GM18511 (cell line): Measurements from ENCODE around the gene TEAD1.
"Not testable (repeated sequence)": the region's sequence is repeated elsewhere in the genome, so short reads cannot be mapped to it uniquely, and the experiment has no call there.

Experiments used
- ATAC-seq: cut with Tn5 transposase; IDR thresholded peaks from one replicate; pipeline ENCODE4 v1.9.1; 2021; ENCODE audit warnings: mild to moderate bottlenecking, moderate library complexity; ENCODE audit not compliant: unreplicated experiment

The TEAD1 gene

DNA sequence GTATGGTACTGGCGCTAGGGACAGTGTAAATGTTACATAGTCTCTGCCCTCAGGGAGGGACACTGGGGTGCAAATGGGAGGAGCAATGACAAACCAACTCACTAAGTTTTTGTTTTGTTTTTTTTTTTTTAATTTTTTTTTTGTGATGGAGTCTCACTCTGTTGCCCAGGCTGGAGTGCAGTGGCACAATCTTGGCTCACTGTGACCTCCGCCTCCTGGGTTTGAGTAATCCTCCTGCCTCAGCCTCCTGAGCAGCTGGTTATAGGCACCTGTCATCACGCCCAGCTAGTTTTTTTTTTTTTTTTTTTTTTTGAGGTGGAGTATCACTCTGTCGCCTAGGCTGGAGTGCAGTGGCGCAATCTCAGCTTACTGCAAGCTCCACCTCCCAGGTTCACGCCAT, 83.9 kb downstream of the TEAD1 start:
- ATAC-seq = not testable (repeated sequence)

DNA sequence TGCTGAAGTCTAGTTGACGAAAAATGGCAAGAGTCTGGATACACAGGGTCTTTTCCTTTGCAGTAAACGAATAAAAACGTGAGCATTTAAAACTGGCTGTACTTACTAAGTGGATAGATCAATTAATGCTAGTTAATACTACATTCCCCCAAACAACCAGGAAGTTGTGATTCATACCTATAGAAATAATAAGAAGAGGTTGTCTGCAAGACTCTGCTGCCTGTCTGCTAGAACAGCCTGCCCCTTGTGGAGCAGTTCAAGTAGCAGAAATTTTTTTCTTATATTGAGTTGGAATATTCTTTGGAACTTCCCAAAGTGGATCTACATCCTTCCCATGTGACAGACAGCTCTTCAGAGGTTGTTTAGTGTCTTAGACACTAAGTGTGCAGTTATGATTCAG, 86.8 kb downstream of the TEAD1 start:
- no peak for ATAC-seq

DNA sequence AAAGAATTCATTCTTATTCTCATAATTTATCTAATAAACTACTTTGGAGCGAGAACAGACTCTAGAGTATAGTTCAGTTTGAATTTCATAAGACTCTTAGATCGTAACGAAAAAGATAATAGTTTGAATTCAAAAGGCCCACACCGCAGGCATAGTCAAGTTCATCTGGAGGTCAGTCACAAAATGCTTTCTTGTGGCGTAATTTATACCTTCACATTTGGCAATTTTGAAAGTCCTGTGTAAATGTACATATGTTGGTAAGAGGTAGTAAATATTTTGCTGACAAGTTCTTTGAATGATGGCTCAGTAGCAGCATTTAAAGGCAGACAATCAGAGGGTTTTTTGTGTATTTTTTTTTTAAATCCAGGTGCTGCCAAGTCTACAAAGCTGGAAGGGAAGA, 88.1 kb downstream of the TEAD1 start:
- no peak for ATAC-seq

DNA sequence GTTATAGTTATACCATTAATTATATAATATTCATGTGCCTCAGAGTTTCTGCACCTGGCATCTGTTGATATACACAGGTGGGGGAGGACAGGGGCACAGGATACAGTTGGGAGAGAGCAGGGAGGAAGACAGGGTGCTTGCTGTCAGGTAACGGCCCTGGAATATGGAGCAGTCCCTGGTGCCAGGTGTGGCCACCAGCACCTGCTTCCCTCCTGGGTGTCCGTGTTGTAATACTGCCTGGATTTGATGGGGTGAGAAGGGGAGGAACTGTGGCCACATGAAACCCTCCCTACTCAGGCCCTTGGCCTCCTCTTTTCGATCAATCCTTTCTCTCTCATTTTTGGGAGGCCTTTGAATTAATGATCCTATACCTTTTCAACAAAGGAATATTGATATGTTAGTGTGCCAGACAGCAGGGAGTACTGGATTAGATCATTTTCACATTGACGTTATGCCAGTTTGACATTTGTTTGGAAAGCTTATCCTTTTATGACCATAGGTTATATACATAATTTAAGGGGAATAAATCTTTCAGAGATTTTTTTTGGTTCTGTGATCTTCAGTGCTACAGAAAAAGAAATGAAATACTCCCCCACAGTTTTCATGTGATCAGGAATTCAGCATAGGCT, 88.6 kb downstream of the TEAD1 start:
- no peak for ATAC-seq

DNA sequence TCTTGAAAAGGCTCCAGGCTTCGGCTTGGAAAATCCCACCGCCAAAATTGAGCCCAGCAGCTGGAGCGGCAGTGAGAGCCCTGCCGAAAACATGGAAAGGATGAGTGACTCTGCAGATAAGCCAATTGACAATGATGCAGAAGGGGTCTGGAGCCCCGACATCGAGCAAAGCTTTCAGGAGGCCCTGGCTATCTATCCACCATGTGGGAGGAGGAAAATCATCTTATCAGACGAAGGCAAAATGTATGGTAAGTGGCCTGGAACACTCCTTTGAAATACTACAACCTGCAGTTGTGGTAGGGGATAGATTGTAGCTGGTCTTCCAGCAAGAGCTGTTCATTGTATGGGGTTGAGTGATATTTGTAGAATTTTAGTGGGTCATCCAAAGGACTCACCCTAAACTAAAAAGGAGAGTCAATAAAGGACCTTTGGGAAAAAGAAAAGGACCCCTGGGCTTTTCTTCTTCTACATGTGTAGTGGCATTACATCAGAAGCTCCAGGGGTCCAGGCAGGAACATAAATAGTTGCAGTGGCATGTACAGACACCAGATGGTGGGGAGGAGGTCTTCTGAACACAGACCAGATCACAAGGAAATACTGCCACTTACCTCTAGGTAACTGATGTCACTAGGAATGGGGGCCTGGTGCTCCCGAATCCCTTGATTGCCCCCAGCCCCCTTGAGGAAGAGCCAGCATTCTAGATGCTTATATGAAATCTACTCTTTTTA, 90.1 kb downstream of the TEAD1 start:
- ATAC-seq = no peak

DNA sequence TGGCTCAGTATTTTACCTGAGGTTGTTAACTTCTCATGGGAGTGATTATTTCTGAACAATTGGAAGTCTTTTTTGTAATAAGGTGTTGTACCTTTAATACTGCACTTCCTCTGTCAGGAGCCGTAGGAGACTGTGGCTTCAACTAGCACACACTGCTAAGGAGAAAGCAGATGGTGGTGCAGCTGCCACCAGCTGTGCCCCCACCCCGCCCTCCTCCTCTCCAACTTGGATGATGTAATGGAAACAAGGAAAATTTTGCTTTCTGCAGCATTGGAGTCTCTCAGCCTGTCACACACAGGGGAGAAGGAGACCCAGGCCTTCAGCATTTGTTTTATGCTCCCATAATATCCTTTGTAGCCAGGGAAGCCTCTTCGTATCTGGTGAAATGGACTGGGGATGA, 91.2 kb downstream of the TEAD1 start:
- ATAC-seq = no peak

DNA sequence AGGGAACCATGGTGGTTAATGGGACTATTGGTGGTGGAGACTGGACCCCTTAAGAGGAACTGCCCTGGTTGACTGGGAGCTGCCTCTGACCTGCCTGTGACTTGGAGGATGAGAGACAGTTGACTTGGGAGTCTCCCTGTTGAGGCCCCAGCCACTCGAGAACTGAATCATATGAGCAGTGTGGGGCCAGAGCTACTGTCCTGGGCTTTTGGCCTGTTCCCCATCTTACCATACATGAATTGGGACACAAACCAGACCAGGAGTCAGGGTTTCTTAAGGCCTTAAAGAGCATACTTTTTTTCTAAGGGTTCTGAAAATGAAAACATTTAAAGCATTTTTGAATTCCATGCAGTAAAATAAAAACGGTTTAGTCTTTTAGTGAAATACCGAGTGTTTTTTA, 92.8 kb downstream of the TEAD1 start:
- ATAC-seq = no peak

DNA sequence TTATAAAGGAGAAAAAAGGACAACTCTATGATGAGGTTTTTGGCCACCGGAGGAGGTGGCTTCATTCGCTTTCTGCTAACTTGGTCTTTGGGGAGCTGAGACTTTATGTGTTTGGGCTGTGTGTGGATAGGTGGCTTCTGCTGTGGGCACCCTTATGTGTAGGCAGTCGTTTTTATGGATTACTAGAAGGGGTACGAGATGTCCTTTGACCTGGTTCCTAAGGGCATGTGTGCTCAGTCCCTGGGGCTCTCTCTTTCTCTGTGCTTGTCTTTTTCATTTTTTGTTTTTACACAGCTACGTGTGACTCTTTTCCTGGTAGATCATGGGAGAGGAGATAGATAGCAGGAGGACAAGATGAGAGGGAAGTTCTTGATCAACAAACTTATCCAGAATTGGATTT, 93.4 kb downstream of the TEAD1 start:
- no peak for ATAC-seq

DNA sequence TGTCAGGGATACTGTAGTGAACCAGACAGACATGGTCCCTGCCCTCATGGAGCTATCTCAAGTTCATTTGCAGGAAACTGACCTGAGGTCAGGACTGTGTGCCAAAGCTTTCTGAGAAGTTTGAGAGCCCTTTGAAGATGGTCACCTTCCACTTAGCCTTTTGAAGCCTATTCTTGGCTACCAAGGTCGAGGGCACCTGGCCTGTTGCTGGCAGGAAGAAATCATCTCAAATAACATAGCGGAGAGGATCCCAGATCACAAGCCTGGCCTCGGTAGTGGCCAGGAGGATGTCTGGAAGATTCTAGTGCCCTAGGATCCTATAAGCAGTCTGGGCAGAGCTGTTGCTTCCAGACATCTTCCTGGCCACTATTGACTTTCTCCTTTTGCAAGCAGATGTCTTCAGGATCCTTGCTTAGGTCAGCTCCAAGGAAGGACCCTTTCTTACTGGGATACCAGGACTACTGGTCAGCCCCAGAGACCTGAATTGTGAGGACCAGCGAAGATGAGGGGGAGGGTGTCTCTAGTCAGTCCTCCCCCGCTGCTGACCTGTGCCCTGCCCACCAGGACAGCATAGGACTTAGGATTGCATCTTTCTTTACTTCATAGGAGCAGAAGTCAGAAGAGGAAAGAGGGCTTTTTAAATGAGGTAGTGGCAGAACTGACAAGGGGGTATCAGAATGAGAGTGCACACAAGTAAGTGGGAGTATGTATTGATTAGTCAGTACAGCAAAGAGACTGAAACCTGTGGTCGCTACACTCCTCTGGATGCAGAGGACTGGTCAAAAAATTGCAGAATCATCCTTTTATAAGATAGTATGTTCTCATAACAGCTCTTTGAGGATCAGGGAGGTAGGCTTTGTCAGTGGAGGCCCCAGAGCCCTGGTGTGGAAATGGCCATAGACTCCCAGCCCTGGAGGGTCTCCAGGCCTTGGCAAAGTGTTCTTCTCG, 94.8 kb downstream of the TEAD1 start:
- ATAC-seq = peak; percentile 72

DNA sequence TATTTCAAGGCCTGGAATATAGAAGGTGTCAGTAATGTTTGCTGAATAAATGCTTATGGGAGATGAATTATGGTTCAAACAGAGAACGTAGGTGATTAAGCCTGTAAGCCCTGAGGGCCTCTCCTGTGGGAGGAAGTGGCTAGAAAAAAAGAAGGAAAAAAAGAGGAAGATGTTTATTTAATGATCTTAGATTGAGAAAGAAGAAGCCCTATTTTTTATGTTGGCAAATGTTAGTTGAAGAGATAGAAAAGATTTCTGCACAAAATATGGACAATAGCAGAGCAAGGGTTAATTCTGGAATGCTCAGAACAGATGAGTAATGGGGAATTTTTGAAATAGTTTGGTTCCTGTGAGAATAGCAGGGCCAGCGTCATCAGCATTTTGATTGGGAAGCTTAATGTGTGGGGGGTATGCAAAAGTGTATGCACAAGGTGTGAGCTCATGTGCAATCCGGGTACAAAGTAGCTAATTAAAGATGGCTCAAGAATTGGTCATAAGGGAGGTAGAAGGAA, 95.7 kb downstream of the TEAD1 start:
- no peak for ATAC-seq

DNA sequence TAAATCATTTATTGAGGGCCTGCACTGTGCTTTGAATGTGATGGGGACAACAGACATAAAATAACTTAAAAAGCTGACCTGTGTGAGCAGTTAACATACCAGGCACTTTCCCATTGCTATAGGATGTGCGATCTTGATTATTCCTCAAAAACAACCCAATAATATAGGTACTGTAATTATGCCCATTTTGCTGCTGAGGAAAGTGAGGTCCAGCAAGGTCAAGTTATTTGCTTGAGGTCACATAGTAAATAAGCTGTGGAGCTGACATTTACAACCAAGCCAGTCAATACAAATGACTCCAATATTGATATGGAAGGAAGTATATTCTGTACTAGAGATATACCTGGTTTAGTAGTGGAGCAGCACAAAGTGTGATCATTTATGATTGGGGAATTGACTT, 96.2 kb downstream of the TEAD1 start:
- no peak for ATAC-seq

DNA sequence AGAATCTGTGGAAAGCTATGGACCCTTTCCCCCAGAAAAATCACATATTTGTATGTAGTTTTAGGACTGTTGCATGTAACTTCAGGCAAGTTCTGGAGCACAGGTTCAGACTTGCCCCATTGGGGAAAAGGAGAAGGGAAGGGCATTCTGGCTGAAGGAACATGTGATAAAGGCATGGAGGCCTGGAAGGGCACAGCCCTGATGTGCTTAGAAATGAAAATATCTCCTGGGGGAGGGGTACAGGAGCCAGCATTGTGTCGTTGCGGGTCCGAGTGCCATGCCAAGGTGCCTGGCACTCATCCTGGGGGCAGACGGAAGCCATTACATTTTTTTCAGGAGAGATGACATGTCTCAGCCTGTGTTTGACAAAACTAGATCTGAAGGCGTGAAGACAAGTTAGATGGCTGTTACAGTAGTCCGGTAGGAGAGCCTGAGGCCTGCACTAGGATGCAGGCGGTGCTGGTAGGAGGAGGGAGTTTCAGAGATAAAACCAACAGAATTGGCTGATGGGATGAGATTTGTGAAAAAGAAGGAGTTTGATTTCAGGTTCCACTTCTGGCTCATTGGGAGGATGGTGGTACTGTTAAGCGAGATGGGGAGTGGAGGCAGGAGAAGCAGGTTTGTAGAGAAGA, 96.9 kb downstream of the TEAD1 start:
- no peak for ATAC-seq

DNA sequence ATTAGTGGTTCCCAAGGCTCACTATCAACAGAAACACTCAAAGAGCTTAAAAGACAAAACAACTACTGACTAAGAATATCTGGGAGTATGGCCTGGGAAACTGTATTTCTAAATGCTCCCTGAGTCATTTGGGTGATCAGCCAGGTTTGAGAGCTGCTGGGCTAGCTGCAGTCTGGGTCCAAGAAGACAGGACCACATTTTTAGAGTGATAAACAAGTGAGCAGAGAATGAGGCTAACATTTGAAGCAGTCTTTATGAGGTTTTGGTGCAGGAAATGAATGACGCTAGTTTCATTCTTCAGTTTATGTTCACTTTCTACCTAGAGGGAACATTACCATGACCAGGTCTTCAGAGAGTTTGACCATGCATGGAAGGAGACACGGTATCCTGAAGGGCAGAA, 97.7 kb downstream of the TEAD1 start:
- no peak for ATAC-seq

DNA sequence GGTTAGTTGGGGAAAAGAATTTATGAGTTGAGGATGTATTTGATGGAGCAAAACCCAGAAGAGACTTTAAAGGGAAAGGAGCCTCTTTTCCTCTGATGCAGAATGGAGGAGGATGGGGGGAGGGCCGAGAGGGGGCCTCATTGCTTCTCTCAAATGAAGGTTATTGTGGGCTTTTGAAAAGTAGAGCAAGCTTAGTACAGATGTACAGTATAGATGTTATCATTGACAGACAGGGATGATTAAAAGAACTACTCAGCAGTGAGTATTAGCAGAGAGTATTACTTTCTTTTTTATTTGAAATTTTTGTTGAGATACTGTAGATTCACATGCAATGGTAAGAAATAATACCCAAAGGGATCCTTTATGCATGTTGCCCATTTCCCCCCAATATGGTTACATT, 98.1 kb downstream of the TEAD1 start:
- ATAC-seq = no peak

DNA sequence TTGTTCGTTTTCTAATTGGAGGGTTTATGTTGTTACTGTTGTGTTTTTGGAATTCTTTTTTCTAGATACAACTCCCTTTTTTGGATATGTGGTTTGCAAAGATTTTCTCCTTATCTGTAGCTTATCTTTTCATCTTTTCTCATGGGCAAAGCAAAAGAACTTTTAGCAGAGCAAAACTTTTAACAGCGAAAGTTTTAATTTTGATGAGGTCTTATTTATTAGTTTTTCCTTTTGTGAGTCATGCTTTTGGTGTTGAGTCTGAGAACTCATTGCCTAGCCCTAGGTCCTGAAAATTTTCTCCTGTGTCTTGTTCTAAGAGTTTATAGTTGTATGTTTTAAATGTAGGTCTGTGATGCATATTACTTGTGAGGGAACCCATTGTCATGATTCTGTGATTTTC, 99.4 kb downstream of the TEAD1 start:
- no peak for ATAC-seq

DNA sequence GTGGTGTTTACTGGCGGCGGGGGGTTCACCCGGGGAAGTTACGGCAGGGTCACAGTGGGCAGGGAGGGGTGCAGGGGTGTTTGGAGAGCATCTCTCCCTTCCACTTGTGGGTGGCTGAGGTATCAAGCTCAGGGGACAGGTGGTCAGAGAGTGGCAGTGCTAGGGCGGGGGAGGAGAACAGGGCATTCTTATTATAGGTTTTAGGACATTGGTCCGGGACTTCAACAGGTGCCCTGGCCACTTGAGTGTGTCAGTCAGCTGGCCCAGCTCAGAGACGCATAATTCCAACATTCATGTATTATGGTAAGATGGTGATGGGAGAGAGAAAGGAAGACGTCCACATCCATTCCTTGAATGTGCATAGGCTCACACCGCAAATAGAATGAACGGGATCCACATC, 101.7 kb downstream of the TEAD1 start:
- ATAC-seq = no peak

DNA sequence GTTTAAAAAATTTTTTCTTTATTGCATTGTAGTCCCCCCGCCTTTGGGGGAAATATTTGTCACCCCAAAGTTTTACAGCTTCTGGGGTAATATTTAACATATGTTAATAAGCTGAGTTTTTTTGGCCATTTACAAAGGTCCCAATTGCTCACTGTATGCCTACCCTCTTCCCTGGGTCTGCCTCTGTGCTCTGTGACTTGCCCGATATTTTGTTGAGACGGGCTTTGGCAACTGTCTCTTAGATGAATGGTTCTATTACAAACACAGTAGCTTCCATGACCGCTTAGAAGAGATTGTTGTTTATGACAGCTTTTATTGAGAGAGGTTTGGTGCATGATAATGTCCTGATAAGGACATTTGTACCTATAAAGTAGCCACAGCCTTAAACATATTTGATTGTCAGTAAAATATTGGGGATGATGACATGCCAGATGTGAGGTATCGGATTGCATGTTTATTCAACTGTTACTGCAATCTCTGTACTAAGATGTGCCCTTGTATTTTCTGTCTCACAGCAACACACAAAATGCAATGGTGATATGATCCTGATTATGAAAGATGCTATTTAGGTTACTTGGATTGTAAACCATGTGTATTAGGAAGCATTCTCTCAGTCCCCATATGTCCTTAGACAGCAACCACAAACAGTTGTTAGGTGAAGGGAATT, 103.1 kb downstream of the TEAD1 start:
- no peak for ATAC-seq

DNA sequence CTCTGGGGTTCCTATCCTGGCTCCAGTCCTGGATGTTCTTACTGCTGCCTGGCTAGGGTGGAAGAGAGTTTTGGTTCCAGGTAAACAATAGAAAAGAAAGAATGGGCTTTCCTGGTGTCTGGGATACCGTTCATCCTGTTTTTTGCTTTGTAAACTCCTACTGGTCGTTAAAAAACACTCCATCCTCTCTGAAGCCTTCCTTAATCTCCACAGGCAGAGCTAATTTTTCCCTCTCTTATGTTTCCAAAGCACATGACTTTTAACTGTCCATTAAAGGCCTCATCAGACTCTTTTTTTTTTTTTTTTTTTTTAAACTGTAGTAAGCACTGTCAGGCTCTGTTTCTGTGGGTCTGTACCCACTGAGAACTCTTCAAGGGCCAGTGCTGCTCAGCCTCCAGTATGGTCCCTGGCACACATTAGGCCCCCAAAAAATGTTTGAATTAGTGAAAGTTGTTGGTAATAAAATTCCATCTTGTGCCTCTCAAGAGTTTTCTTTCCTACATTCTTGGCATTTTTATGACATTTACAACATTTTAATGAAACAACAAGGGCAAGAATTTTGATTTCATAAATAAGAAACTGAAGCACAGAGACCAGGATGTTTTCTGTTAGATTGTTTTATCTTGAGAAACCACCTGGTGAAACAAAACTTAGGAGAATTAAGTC, 104.2 kb downstream of the TEAD1 start:
- no peak for ATAC-seq

DNA sequence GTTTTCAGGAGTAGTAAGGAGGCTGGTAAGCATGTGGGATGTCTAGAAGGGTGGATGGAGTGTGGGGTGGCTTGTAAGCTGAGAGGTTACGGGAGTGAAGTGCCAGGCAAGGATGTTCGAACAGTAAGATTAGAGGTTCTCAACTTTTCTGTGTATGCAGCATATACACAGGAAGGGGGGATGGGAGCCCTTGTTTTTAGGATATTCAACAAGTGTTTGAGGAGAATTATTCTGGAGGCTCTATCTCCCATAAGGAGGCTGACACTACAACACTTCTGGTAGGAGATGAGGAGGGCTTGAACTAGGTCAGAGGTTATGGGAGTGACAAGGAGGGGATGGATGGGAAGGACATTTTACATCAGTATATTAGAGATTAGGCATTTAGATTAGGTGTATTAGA, 109.5 kb downstream of the TEAD1 start:
- no peak for ATAC-seq

DNA sequence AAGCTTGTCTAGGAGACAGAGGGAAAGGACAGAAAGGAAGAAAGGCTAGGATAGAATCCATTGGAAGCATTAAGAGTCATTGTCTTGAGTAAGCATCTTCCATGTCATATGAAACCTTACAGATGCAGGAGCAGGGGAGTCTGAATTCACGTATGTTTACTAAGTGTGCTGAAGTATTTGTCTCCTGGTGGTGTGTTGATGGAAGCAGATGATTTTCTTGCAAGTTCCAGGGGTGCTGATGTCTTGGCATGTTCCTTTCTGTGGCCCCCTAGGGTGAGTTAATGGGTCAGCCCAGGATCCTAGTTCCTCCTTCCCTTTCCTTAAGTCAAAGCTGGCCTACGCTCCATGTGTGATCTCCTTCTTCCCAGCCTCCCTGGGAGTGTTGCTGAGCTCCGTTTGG, 110.2 kb downstream of the TEAD1 start:
- ATAC-seq = no peak
